GM12878 (cell line): ENCODE measurements around the gene TMPRSS2. TPM values are rescaled to one million over a fixed set of nuclear protein-coding genes. Genes with fewer than 3 reads are reported as not detected.

ENCODE experiments used
- ATAC-seq: fragments of 200-7000 bp; cut with Tn5 transposase; 3 replicates; pipeline ENCODE4 v1.9.1; 2020; ENCODE audit warnings: mild to moderate bottlenecking, moderate library complexity
- BruUV-seq: library from RNA; stranded (reverse); fragments of 400-500 nt; replicated peaks from 2 replicates; lab custom pipeline; 2021; lab: Mats Ljungman, UMichigan
- CTCF ChIA-PET: fragments of 300-600 bp; sonication (Branson Sonifier 250); formaldehyde crosslinking; extraction: SDS; loops from one replicate; lab custom pipeline; 2021; ENCODE audit warnings: inconsistent platforms; lab: Yijun Ruan, JAX
- POLR2A ChIA-PET: fragments of 350-600 bp; formaldehyde crosslinking; extraction: SDS; loops from one replicate; lab custom pipeline; 2021; ENCODE audit warnings: inconsistent platforms; lab: Charles Lee
- RAD21 ChIA-PET: fragments of 300-600 bp; sonication (Branson Sonifier 250); formaldehyde crosslinking; loops from one replicate; lab custom pipeline; 2023; ENCODE audit warnings: antibody characterized with exemption; ENCODE audit not compliant: unreplicated experiment; lab: Charles Lee
- SMC1A ChIA-PET: fragments of 300-600 bp; sonication (Branson Sonifier 250); formaldehyde crosslinking; loops from one replicate; lab custom pipeline; 2023; ENCODE audit not compliant: unreplicated experiment, uncharacterized antibody; lab: Charles Lee
- DNase-seq: peaks from one replicate; pipeline ENCODE4 v3.0.0-alpha.2; 2011; ENCODE audit warnings: low read depth, low spot score
- FAIRE-seq: peaks from 3 replicates; lab custom pipeline; 2011; peaks lifted over from hg19 to GRCh38; lab: Jason Lieb, UNC
- H2AFZ ChIP-seq: 2 replicates; pipeline ENCODE4 v1.6.0; 2011; ENCODE audit warnings: low read depth, low read length, control low read depth; ENCODE audit not compliant: control insufficient read depth
- H3K27ac ChIP-seq: 2 replicates; pipeline ENCODE4 v1.5.1; 2011; ENCODE audit warnings: control low read depth; ENCODE audit not compliant: control insufficient read depth, insufficient read depth
- H3K27me3 ChIP-seq, 2 experiments: replicated peaks in 1 of 2; 2 replicates each; pipeline versions ENCODE4 v1.6.0 to v1.6.1; 2011; ENCODE audit warnings: low read length in 1 of 2; ENCODE audit not compliant: control insufficient read depth in 2 of 2, insufficient read depth in 2 of 2
- H3K36me3 ChIP-seq, 2 experiments: 2 replicates each; pipeline ENCODE4 v1.5.1; 2011; ENCODE audit warnings: low read length in 1 of 2; ENCODE audit not compliant: control insufficient read depth in 2 of 2, insufficient read depth in 2 of 2
- H3K4me1 ChIP-seq: 2 replicates; pipeline ENCODE4 v1.6.1; 2011; ENCODE audit warnings: mild to moderate bottlenecking, low read length, moderate library complexity, mixed read lengths; ENCODE audit not compliant: control insufficient read depth, insufficient read depth
- H3K4me2 ChIP-seq: 2 replicates; pipeline ENCODE4 v1.6.0; 2011; ENCODE audit warnings: control low read depth; ENCODE audit not compliant: control insufficient read depth, insufficient read depth
- H3K4me3 ChIP-seq: fragments of 200-600 bp; sonication (generic); 2 replicates; pipeline ENCODE4 v1.5.1; 2016
- H3K79me2 ChIP-seq: 2 replicates; pipeline ENCODE4 v1.6.0; 2011; ENCODE audit warnings: low read length; ENCODE audit not compliant: control insufficient read depth, insufficient read depth
- H3K9ac ChIP-seq: 2 replicates; pipeline ENCODE4 v1.8.0; 2011; ENCODE audit warnings: low read length, control low read depth, mixed read lengths; ENCODE audit not compliant: control insufficient read depth, insufficient read depth
- H3K9me3 ChIP-seq: replicated peaks from 3 replicates; pipeline ENCODE4 v1.5.1; 2011; ENCODE audit warnings: mild to moderate bottlenecking, low read length; ENCODE audit not compliant: control insufficient read depth, insufficient read depth
- H4K20me1 ChIP-seq: 2 replicates; pipeline ENCODE4 v1.6.0; 2011; ENCODE audit not compliant: control insufficient read depth, insufficient read depth
- BCLAF1 ChIP-seq: fragments of 450-650 bp; IDR thresholded peaks from 2 replicates; pipeline ENCODE4 v1.6.1; 2017; ENCODE audit warnings: antibody characterized with exemption, mild to moderate bottlenecking, moderate library complexity
- CREB1 ChIP-seq: IDR thresholded peaks from 2 replicates; pipeline ENCODE4 v1.6.1; 2012; ENCODE audit warnings: low read depth, mild to moderate bottlenecking, inconsistent platforms
- FOS ChIP-seq: IDR thresholded peaks from 3 replicates; pipeline ENCODE4 v1.6.1; 2011; ENCODE audit warnings: borderline replicate concordance; ENCODE audit not compliant: insufficient read length; ENCODE audit errors: extremely low read depth
- GABPA ChIP-seq: IDR thresholded peaks from 2 replicates; pipeline ENCODE4 v1.6.1; 2014; ENCODE audit warnings: antibody characterized with exemption, low read depth, mild to moderate bottlenecking, inconsistent platforms
- IKZF2 ChIP-seq, 2 experiments: fragments of 450-650 bp; IDR thresholded peaks; 2 replicates each; pipeline ENCODE4 v1.6.1; 2017; ENCODE audit warnings: mild to moderate bottlenecking in 2 of 2, moderate library complexity in 2 of 2
- RCOR1 ChIP-seq: conservative IDR thresholded peaks from 2 replicates; pipeline ENCODE4 v1.6.1; 2012; ENCODE audit warnings: low read depth, low read length, improper control_type of control experiment
- WGBS: methylation state at CpG from one replicate; pipeline ENCODE4 v1.1.6; 2016; ENCODE audit warnings: low lambda C conversion rate; ENCODE audit not compliant: insufficient replicate concordance, insufficient coverage; ENCODE audit errors: missing lambda C conversion rate; 5-methylcytosine and 5-hydroxymethylcytosine counted together
- in situ Hi-C: fragments of 300-500 bp; cut with MboI; formaldehyde crosslinking; loops from 9 replicates; pipeline ENCODE4 v1.14.3; 2018; ENCODE audit warnings: mixed read lengths
- intact Hi-C: fragments of 100-400 bp; cut with micrococcal nuclease; formaldehyde crosslinking; loops from one replicate; pipeline ENCODE4 v1.14.2; 2022; ENCODE audit not compliant: unreplicated experiment
- polyA plus RNA-seq, 11 experiments: library from polyadenylated mRNA; depleted of rRNA in 4 of 11; unstranded in 6 of 11; stranded (reverse) in 5 of 11; fragments of >200 nt; fragmentation: Nextera tagmentation in 4 of 11; fragmentation: Illumina TruSeq in 1 of 11; extraction: Ambion mirVana in 4 of 11; extraction: Trizol in 1 of 11; gene quantifications; 1 replicate in 1 of 11; 2 replicates in 10 of 11; pipeline versions ENCODE4 v1.2.1 to v1.2.3, GENCODE V29; 2011 to 2016; ENCODE audit warnings: inconsistent platforms in 2 of 11, missing spikeins in 2 of 11, low read depth in 1 of 11
- total RNA-seq, 4 experiments: library from RNA; depleted of rRNA in 3 of 4; stranded (reverse); fragments of >200 nt in 3 of 4; fragmentation: Illumina TruSeq in 1 of 4; extraction: Trizol in 1 of 4; gene quantifications; 2 replicates each; pipeline versions ENCODE4 v1.2.1 to v1.2.3, GENCODE V29; 2013 to 2021

The TMPRSS2 gene
- total and polyA plus RNA-seq, 10 of the 15 experiments (the other 5 are each of a cell fraction or from before 2014, with no cell fraction given) = 0.19 to 0.26 TPM; not detected in 8

- Histone ChIP-seq H3K4me2 (no peak overlapping the region), H3K79me2 (no peaks in the 10 kb centered on the region), H3K4me1 (no peaks in the 10 kb centered on the region), H3K9ac (no peak overlapping the region), H2AFZ (no peak overlapping the region), H4K20me1 (no peaks in the 10 kb centered on the region), H3K27me3 (no peaks in the 10 kb centered on the region), H3K27ac (no peak overlapping the region), H3K36me3 (no peaks in the 10 kb centered on the region), H3K9me3 (no peaks in the 10 kb centered on the region), H3K4me3 (no peak overlapping the region)
- ChIA-PET POLR2A (no interaction called here), SMC1A (interaction anchor here (1.4 kb wide), 1 partner anchor 238 kb away, joined by 3 read pairs; no protein-coding TSS in a partner anchor), RAD21 (interaction anchor here (1.2 kb wide), 1 partner anchor 109 kb away, joined by 3 read pairs; no protein-coding TSS in a partner anchor), CTCF (no interaction called here)
- in situ Hi-C loops (no loop called here), intact Hi-C loops (no loop called here)
- 2% methylated on average over 4 of the region's 5 CpGs for WGBS
- FAIRE-seq (no peak), DNase-seq (peak; percentile 2), ATAC-seq (no peak)
- no TSS peak for BruUV-seq
- TF ChIP-seq RCOR1 (no peak), FOS (no peak), IKZF2 (IDR thresholded peaks at IDR 0.05) (no peak), BCLAF1 (no peak), GABPA (no peak), CREB1 (no peak)
Observed at GRCh38 chr21:41520560-41521442, 12.8 kb upstream of the TMPRSS2 start.
